PC-3 (cell line): ENCODE results near the gene ALKBH3. TPM values are rescaled to one million over a fixed set of nuclear protein-coding genes. Genes with fewer than 3 reads are reported as not detected.

Experiments
- ATAC-seq: fragments of 200-7000 bp; cut with Tn5 transposase; 2 replicates; pipeline ENCODE4 v1.9.1; 2020; ENCODE audit warnings: mild to moderate bottlenecking, moderate library complexity
- BruUV-seq: library from RNA; stranded (reverse); fragments of 400-500 nt; replicated peaks from 2 replicates; lab custom pipeline; 2021; lab: Mats Ljungman, UMichigan
- CTCF ChIA-PET: fragments of 300-600 bp; sonication (Branson Sonifier 250); formaldehyde crosslinking; loops from one replicate; lab custom pipeline; 2022; ENCODE audit warnings: antibody characterized with exemption; lab: Charles Lee
- POLR2A ChIA-PET: fragments of 300-600 bp; sonication (Branson Sonifier 250); formaldehyde crosslinking; loops from one replicate; lab custom pipeline; 2022; ENCODE audit warnings: antibody characterized with exemption; ENCODE audit not compliant: unreplicated experiment; lab: Charles Lee
- DNase-seq: peaks from one replicate; pipeline ENCODE4 v3.0.0-alpha.2; 2015
- H2AFZ ChIP-seq: fragments of 300-600 bp; sonication (generic); 2 replicates; pipeline ENCODE4 v1.6.0; 2016; ENCODE audit warnings: antibody characterized with exemption, low read length
- H3F3A ChIP-seq: fragments of 300-600 bp; sonication (generic); one replicate; pipeline ENCODE4 v1.6.0; 2017; ENCODE audit warnings: antibody characterized with exemption, low read length, control low read depth, mild to moderate bottlenecking; ENCODE audit not compliant: unreplicated experiment
- H3K27ac ChIP-seq: fragments of 300-600 bp; sonication (generic); 2 replicates; pipeline ENCODE4 v1.5.1; 2016; ENCODE audit warnings: mild to moderate bottlenecking, low read length
- H3K27me3 ChIP-seq: fragments of 300-600 bp; sonication (generic); 2 replicates; pipeline ENCODE4 v1.6.1; 2016; ENCODE audit warnings: low read length, mixed read lengths
- H3K36me3 ChIP-seq: fragments of 300-600 bp; sonication (generic); 2 replicates; pipeline ENCODE4 v1.6.1; 2016; ENCODE audit warnings: low read depth, mixed run types, low read length, mixed read lengths
- H3K4me1 ChIP-seq: fragments of 300-600 bp; sonication (generic); 2 replicates; pipeline ENCODE4 v1.5.1; 2016; ENCODE audit warnings: low read length; ENCODE audit not compliant: insufficient read depth
- H3K4me2 ChIP-seq: fragments of 300-600 bp; sonication (generic); 2 replicates; pipeline ENCODE4 v1.6.0; 2016; ENCODE audit warnings: low read length
- H3K4me3 ChIP-seq: fragments of 300-600 bp; sonication (generic); 2 replicates; pipeline ENCODE4 v1.5.1; 2016; ENCODE audit warnings: mild to moderate bottlenecking, low read length, mixed read lengths
- H3K79me2 ChIP-seq: fragments of 300-600 bp; sonication (generic); 2 replicates; pipeline ENCODE4 v1.6.1; 2017; ENCODE audit warnings: low read length, mixed read lengths
- H3K9ac ChIP-seq: fragments of 300-600 bp; sonication (generic); 2 replicates; pipeline ENCODE4 v1.6.0; 2016; ENCODE audit warnings: mild to moderate bottlenecking, low read length
- H3K9me2 ChIP-seq: fragments of 300-600 bp; sonication (generic); replicated peaks from 2 replicates; pipeline ENCODE4 v1.6.1; 2016; ENCODE audit warnings: mixed run types, low read length, mixed read lengths
- H3K9me3 ChIP-seq: fragments of 300-600 bp; sonication (generic); 2 replicates; pipeline ENCODE4 v1.6.1; 2016; ENCODE audit warnings: low read length, mixed read lengths
- H4K20me1 ChIP-seq: fragments of 300-600 bp; sonication (generic); 2 replicates; pipeline ENCODE4 v1.6.1; 2016; ENCODE audit warnings: low read length, mixed read lengths
- CTCF ChIP-seq: fragments of 300-600 bp; sonication (generic); conservative IDR thresholded peaks from 2 replicates; pipeline ENCODE4 v1.5.1; 2017; ENCODE audit warnings: antibody characterized with exemption, low read depth, mild to moderate bottlenecking, low read length
- EZH2 ChIP-seq: fragments of 300-600 bp; sonication (generic); IDR thresholded peaks from one replicate; pipeline ENCODE4 v1.6.1; 2017; ENCODE audit warnings: antibody characterized with exemption, mild to moderate bottlenecking, low read length; ENCODE audit not compliant: unreplicated experiment
- EZH2phosphoT487 ChIP-seq: fragments of 300-600 bp; sonication (generic); IDR thresholded peaks from 2 replicates; pipeline ENCODE4 v1.6.1; 2018; ENCODE audit warnings: mild to moderate bottlenecking, antibody characterized with exemption, low read length, borderline replicate concordance
- intact Hi-C: fragments of 100-400 bp; cut with micrococcal nuclease; formaldehyde crosslinking; loops from 2 replicates; pipeline ENCODE4 v1.9.0; 2023
- total RNA-seq: library from RNA; depleted of rRNA; stranded (reverse); fragments of >200 nt; gene quantifications from 2 replicates; pipeline ENCODE4 v1.2.3, GENCODE V29; 2014

ALKBH3 gene
- total RNA-seq, 1 experiment from 2014 or later, result 55.5 TPM

- Histone ChIP-seq H3K79me2 (no peaks in the 10 kb centered on the region), H3K27ac (no peak overlapping the region), H3K4me1 (peaks cover 15% of the 10 kb centered on the region), H2AFZ (no peak overlapping the region), H3K9me2 (no peaks in the 10 kb centered on the region), H4K20me1 (no peaks in the 10 kb centered on the region), H3K27me3 (no peaks in the 10 kb centered on the region), H3K9ac (no peak overlapping the region), H3K4me2 (no peak overlapping the region), H3K36me3 (no peaks in the 10 kb centered on the region), H3F3A (no peaks in the 10 kb centered on the region), H3K9me3 (no peaks in the 10 kb centered on the region), H3K4me3 (no peak overlapping the region)
- ChIA-PET CTCF (no interaction called here), POLR2A (interaction anchor here (0.5 kb wide), 1 partner anchor 9 kb away, joined by 3 read pairs; no protein-coding TSS in a partner anchor)
- intact Hi-C loops, result no loop called here
- no peak for TF ChIP-seq EZH2phosphoT487
- TF ChIP-seq CTCF, result no peak
- TF ChIP-seq EZH2, result no peak
- DNase-seq, result no peak
- no peak for ATAC-seq
- BruUV-seq, result no TSS peak
These were observed 52.6 kb downstream of the ALKBH3 start for GRCh38 chr11:43933226-43933607.

GRCh38 chr11:43933608-43934551 lies 53.2 kb downstream of the ALKBH3 start:
- H3K9ac ChIP-seq, result no peak overlapping the region
- intact Hi-C loops, result no loop called here
- peaks cover 15% of the 10 kb centered on the region for H3K4me1 ChIP-seq
- no peaks in the 10 kb centered on the region for H3K9me2 ChIP-seq
- H3K4me3 ChIP-seq, result no peak overlapping the region
- no peaks in the 10 kb centered on the region for H3F3A ChIP-seq
- no peaks in the 10 kb centered on the region for H3K9me3 ChIP-seq
- BruUV-seq, result no TSS peak
- H3K4me2 ChIP-seq, result no peak overlapping the region
- peak; percentile 39; the same call in 1 of the 2 replicates for ATAC-seq
- H3K27me3 ChIP-seq, result no peaks in the 10 kb centered on the region
- no peak for DNase-seq
- H3K79me2 ChIP-seq, result no peaks in the 10 kb centered on the region
- no peak for TF ChIP-seq CTCF
- CTCF ChIA-PET, result no interaction called here
- H2AFZ ChIP-seq, result no peak overlapping the region
- no peak overlapping the region for H3K27ac ChIP-seq
- POLR2A ChIA-PET, result interaction anchor here (0.5 kb wide), 1 partner anchor 8 kb away, joined by 3 read pairs; no protein-coding TSS in a partner anchor
- H3K36me3 ChIP-seq, result no peaks in the 10 kb centered on the region
- H4K20me1 ChIP-seq, result no peaks in the 10 kb centered on the region
